ENCODE measurements around the gene FAM43A.
A peak's percentile ranks its signal among the peaks of the same experiment; 100 is the strongest.

The FAM43A gene

DNA sequence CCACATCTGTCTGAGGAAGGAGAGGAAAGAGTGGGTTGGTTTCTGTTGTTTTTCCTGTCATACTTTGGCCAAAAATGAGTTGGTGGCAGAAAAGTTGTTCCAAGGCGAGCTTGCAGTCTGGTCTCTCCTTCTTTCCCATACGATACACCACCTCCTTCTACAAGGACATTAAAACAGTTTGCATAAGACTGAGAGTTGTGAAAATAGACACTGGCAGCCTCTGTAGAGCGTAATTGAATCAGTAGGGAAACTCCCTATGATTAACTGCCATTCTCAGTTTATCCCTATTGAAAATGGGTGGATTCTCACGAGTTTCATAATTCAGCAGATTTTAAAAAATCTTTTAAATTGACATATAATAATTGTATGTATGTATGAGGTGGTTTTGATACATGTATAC is 10.0 kb upstream of the FAM43A start:
- no peak for DNase-seq (ENCODE audit: low read depth)

DNA sequence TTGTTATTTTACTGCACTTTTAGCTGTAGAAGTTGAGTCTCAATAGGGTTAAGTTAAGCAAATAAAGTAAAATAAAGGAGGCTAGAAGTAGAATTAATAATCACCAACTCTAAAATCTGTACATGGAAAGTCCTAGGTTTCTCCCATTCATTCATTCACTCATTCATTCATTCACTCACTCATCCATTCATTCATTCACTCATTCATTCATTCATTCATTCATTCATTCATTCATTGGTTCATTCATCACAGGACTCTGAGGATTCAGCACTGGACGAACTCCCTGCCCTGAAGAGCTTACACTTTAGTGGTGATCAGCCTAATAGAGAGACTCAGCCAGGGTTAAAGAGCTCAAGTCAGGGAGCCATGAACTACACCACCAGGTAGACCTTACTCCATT is 9.2 kb upstream of the FAM43A start:
- DNase-seq (ENCODE audit: low read depth), result no peak

DNA sequence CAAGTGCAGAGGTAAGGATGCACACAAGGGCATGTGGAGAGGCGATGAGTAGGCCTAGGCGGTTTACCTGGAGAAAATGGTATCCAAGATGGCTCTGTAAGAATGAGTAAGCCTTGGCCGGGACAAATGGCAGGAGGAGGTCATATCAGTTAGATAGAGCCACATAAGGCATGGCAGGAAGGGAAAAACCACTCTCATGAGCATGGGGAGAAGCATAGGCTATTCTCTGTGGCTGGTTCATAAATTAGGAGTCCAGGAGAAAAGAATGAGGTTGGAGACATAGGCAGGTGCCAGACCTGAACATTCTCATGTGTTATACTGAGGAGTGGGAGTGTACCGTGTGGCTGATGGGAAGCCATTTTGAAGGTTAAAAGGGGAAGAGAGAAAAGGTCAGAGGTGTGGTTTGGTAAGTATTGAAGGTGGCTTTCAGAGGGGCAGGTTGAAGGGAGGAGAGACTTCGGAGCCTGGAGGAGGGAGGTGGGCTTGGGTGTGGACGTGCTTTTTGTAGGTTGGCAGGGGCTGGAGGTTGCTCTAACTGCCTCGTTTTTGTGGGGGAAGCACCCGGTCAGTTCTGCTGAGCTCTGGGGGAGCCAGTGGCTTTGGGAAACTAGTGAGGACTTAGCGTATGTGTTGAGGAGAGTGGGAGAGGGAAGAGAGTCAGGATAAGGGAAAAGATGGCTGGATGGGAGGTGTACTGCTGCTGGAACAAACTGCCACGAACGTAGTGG is 4.6 kb upstream of the FAM43A start:
- DNase-seq (ENCODE audit: low read depth), result no peak

DNA sequence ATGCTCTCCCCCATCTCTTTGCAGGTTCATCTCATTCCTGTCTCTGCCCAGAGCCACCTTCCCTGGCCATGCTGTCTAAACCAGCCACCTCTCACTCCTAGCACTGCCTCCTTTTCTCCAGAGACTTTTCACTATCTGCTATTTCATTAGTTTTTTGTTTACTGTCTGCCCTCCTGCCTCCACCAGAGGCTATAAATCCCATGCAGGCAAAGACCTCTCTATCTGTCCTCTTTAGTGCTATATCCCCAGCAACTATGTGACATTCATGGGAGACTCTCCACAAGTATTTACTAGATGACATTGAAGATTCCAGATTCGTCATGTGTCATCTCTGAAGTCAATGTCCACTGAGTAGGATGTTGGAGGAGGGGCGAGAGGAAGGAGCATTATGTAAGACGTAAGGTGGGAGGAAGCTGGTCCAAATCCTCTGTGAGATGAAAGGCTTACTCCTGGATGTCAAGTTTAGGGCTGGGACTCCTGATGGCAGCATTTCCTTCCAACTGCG is 3.4 kb upstream of the FAM43A start:
- DNase-seq (ENCODE audit: low read depth), result no peak

DNA sequence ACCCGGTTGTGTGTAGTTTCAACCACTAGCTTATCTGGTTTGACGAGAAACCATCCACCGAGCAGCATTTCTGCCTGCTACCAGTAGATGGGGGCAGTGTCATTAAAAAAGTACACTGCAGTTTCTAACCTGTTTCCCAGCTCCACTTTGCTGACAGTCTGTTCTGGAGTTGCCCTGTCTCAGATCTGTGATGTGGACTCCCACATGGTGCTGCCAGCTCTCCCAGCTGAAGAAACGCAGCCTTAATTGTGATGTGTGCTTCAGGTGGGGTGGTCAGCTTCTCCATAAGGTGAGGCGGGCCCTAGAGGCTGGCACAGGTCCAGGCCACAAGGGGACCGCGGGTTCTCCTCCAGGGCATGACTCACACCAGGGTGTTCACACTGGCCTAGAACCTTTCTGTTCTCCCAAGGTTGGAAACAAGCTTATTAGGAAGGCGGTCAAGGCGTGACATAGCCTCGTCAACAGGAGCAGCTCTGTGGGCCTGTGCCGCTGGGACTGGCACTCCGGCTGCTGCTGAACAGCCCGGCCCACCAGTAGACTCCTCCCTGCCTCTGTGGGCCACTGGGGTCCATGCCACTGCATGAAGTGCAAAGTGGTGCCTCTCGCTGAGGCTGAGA is 2.9 kb upstream of the FAM43A start:
- peak; percentile 88 for DNase-seq (ENCODE audit: low read depth)

DNA sequence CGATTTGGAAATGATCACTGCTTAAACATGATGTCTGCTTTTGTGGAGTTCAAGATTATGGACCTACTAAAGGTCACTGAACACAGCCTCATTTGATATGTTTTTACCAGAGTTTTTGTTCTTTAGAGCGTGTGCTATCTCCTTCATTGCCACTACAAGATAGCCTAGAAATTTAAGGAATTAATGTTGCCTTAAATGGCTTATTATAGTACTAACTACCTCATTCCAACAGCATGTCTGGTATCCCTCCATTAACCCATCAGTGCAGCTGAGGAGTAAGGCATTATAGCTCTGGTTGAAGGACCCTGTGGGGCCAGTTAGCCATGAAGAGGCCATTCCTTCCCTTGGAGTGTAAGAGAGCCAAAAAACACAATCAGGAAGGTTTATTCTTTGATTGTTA is 2.3 kb upstream of the FAM43A start:
- DNase-seq (ENCODE audit: low read depth), result no peak

DNA sequence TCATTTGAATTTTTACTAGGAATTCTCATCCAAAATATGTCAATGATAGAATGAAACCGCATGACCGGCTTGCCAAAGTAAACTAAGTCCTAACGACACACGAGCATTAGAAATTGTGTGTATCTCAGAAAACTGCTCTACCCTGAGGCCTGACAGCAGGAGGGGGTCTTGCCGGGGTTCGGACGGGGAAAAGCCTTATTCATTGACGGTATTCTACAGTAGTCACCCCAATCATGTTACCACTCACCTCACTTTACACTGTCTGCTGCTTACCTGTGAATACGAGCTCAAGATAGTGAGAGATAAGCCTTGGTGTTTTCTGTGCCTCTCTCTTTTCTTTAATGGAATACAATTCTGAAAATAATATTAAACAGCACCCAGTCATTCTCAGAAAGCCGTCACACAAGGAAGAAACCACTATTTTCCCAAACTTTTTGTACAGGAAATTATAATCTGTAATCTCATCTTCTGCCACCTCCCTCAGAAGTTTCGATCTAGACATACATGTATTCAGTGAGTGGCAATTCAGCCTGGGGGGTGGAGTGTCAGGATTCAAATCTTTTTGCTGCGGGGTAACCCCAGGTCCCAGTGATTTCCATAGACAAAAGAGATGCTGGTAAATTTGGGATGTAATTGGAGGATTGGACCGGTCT is 492 bp upstream of the FAM43A start:
- DNase-seq (ENCODE audit: low read depth), result no peak

DNA sequence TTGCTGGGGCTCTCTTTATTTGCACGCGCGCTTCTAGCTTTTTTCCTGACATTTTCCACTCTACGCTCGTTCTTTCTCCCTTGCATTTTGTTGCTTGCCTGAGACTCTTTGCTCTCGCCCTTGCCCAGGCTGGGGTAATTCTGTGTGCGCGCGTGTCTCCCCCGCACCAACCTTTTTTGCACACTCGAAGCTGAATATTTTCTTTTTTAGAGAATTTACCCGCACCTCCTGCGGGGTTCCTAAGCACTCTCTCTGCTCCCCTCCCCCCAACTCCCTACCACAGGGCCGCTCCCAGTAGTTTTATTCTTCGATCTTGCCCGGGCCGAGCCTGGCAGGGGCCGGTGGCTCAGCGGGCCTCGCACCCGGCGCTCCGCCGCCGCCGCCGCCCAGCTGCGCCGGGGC is 732 bp downstream of the FAM43A start:
- no peak for DNase-seq (ENCODE audit: low read depth)

DNA sequence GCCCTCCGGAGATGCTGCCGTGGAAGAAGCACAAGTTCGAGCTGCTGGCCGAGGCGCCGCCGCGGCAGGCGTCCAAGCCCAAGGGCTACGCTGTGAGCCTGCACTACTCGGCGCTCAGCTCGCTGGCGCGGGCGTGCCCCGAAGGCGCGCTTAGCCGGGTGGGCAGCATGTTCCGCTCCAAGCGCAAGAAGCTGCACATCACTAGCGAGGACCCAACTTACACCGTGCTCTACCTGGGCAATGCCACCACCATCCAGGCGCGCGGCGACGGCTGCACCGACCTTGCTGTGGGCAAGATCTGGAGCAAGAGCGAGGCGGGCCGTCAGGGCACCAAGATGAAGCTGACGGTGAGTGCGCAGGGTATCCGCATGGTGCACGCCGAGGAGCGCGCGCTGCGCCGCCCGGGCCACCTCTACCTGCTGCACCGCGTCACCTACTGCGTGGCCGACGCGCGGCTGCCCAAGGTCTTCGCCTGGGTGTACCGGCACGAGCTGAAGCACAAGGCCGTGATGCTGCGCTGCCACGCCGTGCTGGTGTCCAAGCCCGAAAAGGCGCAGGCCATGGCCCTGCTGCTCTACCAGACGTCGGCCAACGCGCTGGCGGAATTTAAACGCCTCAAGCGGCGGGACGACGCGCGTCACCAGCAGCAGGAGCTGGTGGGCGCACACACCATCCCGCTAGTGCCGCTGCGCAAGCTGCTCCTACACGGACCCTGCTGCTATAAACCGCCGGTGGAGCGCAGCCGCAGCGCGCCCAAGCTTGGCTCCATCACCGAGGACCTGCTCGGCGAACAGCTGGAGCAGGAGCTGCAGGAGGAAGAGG is 1.3 kb downstream of the FAM43A start:
- DNase-seq (ENCODE audit: low read depth), result peak; percentile 77

DNA sequence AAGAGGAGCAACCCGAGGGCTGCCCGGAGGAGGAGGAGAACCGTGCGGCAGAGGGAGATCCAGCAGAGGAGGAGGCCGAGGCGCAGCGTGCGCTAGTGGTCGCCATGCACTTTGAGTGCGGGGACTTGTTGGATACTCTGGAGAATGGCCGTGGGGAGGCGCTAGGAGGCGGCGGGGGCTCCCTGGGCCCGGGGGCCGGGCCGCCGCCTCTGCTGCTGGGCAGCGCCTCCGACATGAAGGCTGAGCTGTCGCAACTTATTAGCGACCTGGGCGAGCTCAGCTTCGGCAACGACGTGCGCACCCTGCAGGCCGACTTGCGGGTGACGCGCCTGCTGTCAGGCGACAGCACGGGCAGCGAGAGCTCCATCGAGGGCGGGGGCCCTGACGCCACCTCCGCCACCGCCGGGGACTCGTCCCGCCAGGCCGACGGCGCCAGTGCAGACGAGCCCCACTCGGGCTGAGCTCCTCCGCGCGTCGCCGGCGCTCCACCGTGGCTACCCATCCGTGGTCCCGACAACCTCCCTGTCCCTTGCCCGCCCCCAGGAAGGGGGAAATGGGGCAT is 2.0 kb downstream of the FAM43A start:
- peak; percentile 71 for DNase-seq (ENCODE audit: low read depth)

DNA sequence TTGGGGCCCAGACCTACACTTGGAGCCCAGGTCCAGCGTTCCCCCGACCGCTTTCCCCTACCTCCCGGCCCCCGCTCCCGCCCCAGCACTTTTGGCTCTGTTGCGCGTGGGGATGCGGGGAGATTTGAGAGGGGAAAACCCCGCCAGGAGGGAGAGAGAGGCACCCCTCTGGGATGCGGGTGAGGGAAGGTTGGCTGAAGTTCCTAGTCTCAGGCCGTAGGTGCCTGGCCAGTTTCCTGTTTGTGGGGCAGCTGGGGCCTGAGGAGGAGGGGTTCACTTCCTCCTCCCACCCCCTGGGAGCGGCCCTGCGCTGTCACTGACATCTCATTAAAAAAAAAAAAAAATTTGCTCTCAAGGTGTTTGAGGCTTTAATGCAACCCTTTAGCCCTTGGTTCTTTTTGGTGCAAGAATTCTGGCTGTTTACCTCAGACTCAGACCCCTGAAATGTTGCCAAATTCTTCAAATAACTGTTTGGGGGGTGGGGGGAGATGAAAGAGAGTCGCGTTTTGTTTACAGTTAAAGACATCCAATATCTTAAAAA is 2.6 kb downstream of the FAM43A start:
- no peak for DNase-seq (ENCODE audit: low read depth)

DNA sequence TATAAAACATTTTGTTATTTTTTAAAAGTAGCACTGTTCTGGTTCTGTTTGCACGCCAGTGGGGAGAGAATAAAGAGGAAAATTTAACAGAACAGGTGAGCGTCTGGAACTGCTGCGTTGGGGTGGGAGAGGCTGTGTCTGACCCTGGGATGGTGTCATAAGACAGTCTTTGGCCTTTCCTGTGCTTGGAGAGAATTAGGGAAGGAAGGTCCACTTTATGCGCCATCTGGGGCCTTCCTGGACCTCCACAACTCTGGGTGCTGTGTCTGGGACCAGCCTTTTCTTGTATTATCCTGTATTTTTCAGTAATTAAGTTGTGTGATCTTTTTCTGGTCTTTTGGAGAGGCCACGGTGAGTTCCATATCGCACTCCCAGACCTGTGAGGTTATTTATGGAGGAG is 3.3 kb downstream of the FAM43A start:
- DNase-seq (ENCODE audit: low read depth), result no peak

DNA sequence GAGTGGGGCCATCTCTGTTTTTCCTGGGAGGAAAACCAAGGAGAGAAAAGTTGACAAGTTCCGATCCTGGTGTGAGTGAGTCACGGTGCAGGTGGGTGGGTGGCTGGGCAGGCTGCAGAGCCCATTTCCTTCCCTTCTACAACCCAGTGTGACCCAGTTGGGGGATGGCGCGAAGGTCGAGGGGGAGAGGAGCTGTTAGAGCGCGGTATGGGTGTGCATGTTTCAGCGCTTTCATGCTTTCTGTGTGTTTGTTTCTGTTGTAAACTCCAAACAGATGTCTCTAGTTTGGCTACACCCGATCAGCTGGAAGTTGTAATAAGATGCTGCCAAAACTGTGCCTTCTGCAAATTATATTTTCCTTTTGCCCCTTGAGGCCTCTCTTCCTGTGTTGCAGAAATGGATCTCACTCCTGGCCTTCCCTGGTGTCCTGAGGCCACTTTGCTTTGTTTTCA is 3.8 kb downstream of the FAM43A start:
- DNase-seq (ENCODE audit: low read depth), result no peak

DNA sequence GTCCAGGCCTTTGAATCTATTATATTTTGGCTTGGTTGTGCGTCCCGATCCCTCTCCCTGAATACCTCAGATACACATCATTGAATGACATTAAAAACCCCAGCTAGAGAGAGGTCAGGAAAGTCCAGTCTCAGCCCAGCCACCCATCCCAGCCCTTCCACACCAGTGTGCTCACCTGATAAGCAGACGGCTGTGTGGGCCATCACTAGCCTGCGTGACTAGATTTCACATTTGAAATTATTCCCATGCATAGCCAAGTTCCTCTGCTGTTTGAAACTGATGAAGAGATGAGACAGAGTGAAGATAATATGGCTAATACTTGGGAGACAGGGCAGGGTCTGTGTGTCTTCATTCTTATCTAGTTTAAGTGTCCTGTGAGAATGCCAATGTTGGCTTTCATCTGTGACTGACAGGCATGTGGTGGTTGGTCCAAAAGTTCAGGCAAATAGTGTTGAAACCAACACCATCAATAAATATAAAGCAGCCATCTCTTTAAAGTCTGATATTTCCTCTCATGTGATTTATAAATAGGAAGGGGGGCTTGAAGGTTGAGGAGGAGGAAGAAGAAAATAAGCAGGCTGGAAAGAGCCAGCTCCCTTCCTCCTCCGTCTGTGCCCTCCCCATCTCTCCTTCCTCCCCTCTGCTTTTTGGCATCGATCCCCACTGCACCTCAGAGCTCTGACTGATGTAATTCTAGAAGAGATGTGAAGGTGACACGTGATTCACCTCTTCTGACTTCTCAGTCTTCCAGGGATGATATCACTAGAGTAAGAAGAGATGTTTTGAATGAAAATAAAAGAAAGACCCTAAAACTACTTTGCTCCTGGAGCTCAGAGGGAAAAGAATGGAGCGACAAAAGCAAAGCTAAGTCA is 5.1 kb downstream of the FAM43A start:
- DNase-seq (ENCODE audit: low read depth), result peak; percentile 65

DNA sequence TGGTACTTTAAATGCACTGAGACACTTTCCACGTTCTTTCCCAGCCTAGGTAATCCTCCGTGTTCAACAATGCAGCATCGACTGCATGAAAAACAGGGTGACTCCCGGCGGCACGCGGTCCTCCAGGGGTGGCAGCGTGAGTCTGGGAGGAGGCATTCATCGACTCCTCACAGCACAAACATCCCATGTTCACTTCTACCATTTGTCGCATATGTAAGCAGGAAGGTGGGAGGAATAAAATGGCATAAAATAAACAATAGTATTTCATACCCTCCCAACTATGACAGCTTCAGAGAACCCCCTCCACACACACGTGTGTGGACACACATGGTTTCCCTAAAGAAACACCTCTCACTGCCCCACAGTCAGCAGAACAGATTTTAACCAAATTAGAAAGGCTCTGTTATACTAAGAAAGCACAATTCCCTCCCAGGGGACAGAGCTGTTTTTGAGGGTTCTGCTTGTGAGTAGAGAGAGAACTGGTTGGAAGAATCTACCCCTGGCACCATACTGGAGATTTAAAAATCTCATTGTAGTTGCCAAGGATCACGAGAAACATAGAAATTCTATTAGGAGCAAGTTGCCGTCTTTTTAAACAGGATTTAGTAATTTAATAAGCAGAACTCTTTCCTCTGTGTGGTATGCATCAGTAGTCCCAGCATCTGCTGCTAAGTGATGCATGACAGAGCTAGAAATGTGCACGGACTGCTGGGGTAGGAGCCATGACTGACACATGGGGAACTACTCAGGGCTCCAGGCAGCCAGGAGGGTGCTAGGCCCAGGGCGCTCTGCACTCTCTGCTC is 6.0 kb downstream of the FAM43A start:
- DNase-seq (ENCODE audit: low read depth), result no peak

DNA sequence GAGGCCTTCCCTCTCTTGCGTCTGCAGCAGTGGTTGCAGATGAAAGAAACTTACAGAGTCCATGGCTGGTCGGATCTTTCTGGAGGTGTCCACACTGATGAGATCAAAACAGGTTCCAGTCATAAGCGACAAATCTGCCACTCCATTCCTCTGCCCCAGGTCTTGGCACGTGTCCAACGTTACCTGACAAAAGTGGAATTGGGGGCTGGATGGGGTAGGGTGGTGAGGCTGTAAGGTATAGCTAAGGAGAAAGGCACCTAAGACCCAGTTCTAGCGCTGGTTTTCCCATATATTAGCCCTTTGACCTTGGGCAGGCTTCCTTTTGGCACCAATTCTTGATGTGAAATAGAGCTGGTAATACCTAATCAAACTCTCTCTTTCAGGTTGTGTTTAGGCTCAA is 11.0 kb downstream of the FAM43A start:
- no peak for DNase-seq (ENCODE audit: low read depth)

DNA sequence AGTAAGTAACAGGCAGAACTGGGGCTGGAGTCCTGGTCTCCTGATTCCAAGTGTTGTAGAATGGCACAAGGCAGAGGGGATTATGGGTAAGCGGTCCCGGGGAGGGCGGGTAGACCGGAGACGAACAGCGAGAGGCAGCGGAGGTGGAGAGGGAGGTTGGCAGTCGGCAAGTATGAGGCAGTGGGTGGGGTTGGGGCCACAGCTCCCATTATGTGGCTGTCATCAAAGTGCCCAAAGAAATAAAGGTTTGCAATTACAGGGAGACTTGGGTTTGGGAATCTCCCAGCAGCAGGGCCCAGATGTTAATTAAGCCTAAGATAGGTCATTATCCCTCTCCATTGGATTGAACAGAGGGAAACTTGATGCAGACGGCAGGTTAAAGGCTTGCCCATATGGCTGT is 16.9 kb downstream of the FAM43A start:
- DNase-seq (ENCODE audit: low read depth), result no peak

DNA sequence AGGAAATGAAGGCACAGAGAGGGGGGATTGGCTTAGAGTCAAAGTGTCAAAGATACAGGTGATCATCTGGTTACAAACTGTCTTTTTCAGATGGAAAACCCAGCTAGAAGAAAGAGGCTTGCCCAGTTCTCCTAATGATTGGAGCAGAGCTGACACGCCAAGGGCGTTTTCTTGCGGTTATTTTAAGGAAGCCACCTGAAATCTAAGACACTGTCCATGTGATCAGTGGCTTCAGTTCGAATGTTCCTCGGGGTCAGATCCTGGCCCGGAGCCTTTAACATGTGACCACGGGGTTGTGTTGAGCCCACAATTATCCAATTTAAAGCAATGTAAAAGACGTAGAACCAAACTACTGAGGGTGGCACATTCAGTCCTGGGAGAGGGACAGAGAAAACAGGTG is 19.5 kb downstream of the FAM43A start:
- DNase-seq (ENCODE audit: low read depth), result no peak

DNA sequence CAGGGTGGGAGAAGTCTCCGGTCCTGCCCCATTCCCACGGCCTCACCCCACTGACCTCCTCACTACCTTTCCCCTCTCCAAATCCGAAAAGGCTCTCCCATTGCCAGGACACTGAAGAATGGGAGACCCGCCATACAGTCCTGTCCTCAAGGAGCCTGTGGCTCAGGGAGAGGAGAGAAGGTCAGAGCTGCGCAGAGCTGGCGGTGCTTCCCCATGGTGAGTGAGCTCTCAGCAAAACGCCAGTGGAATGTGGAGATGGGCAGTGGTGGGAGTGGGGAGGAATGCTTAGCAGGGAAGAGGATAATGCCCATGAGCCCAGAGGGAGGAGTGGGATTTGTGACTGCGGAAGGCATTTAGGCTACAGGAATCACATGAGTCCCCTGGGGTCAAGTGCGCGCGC is 20.1 kb downstream of the FAM43A start:
- DNase-seq (ENCODE audit: low read depth), result no peak

DNA sequence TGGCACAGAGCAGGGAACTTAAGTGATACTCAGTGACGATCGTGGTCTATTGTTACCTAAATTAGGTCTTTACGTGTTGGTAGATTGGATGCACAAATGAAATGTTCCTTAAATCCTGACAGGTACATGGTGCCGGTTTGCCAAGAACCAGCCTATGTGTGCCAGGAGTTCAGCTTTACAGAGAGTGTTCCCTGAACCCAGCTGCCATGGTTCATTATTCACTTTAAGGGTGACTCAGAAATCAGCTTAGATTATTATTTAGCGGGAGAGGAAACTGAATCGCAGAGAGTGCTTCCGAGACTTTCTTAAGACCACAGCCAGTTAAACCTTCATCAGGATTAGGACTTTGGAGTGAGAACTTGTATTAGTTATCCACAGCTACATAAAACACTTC is 21.5 kb downstream of the FAM43A start:
- no peak for DNase-seq (ENCODE audit: low read depth)
